Measurements from ENCODE around the gene USB1.

The USB1 gene

DNA sequence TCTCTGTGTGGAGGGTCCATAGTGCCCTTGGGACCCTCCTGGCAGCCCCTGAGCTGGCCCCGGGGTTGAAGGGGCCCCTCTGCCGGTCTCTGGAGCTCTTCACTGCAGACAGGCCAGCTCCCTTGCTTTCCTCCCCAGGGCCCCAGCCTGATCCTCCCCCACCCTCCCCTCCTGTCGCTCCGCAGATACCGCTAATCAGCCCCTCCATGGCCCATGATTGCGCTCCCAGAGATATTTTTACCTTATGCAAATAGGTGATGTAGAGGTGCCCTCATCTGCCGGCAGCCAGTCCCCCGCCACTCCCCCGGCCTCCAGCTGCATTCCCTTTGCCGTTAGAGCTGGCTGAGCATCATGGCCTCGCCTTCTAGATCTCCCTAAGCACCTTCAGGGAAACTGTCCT lies 33.6 kb downstream of the USB1 start:
- no peak for DNase-seq (ENCODE audit: low spot score)

DNA sequence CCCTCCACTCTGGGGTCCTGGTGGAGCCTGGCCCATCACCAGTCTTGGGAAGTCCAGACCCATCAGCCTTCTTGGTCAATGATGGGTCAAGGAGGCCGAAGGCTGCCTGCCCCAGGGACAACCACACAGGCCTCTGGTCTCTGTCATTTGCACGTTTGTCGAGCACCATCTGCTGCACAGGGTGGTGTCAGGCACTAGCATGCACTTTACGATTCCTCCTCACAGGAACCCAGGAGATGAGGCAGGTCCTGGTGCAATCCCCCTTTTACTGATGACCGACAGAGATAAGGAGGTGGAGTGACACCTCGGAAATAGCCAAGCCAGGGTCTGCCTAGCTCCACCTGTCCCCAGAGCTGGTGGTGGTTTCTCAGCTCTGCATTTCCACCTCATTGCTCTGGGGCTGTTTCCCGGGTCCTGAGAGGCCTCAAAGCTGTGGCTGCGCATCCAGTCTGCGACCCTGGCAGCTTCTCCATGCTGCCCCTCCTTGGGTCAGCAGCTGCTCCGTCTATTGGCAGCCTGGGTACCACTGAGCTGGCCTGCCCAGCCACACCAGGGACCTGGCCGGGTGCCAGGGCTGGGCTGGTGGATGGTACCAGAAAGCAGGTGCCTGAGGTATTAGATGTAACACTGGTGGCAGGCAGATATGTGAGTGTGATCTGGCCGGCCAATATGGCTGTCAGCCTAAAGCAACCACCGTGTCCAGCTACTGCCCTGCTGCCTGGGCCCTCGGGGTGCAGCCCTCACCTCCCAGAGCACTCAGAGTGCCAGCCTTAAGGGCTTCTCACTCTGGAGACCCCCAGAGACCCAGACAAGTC lies 34.4 kb downstream of the USB1 start:
- DNase-seq (ENCODE audit: low spot score), result no peak

DNA sequence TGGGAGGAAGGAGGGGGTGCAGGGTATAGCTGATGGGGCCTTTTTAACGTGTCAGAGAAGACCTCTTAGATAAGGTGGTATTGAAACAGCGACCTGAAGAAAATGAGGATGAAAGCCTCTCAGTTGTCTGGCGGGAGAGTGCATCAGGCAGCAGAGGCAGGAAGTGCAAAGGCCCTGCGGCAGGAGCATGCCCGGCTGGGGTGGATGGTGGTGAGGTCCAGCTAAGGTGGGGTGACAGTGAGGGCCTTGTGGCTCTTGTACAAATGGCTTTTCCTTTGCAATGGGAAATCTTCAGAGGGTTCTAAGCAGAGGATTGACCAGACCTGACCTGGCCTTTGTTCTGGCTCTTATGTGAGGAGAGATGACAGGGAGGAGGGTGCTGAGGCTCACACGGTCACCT lies 35.7 kb downstream of the USB1 start:
- DNase-seq (ENCODE audit: low spot score), result no peak

DNA sequence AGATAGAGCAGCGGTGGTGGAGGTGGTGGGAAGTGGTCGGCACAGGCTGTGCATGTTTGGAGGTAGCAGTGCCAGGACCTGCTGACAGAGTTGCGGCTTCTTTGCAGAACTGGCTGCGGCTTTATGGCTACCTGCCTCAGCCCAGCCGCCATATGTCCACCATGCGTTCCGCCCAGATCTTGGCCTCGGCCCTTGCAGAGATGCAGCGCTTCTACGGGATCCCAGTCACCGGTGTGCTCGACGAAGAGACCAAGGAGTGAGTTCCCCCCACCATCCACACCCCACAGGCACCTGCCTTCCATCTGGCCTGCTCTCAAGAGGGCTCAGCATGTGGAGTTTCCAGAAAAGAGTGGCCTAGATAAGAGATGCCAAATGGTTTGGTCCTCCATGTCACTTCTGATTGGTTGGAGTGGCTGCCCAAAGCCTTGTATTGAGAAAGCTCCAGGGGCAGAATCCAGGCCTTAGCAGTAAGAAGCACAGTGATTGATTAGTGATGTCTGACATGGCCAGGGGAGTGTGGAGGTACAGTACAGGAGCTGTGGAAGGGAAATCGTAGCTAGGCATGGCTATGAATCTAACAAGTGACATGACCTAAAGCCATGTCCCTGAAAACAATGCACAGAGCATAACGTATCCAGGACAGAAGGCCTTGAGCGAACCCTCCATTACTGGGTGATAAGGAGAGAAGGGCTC lies 36.3 kb downstream of the USB1 start:
- no peak for DNase-seq (ENCODE audit: low spot score)

DNA sequence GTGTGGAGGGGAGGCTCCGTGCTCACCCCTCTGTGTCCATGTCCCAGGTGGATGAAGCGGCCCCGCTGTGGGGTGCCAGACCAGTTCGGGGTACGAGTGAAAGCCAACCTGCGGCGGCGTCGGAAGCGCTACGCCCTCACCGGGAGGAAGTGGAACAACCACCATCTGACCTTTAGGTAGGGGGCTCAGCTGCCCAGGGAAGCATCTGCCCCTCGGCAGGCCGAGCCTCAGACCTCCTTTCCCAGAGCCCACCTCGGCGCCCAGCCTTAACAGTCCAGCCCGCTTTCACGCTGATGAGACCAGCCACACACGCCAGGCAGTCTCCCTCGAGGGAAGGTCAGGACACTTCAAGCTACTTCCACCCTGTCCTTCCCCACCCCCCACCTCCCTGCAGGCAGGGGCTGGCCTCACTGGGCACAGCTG lies 37.0 kb downstream of the USB1 start:
- DNase-seq (ENCODE audit: low spot score), result no peak

DNA sequence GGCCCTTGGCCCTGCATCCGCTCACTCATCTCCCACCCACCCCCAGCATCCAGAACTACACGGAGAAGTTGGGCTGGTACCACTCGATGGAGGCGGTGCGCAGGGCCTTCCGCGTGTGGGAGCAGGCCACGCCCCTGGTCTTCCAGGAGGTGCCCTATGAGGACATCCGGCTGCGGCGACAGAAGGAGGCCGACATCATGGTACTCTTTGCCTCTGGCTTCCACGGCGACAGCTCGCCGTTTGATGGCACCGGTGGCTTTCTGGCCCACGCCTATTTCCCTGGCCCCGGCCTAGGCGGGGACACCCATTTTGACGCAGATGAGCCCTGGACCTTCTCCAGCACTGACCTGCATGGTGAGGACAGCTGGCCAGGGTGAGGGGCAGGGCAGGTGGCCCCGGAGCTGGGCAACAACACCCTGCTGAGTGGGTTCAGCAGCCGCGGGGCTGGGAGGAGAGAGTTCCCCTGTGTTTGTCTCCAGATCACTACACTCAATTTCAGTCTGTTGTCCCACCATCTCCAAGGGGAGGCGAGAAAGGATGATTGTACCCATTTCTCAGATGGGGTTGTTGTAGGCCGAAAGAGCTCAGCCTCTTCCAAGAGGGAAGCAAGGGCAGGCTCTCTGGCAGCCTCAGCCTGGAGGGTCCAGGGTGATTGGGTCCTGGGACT lies 38.8 kb downstream of the USB1 start:
- DNase-seq (ENCODE audit: low spot score), result no peak

DNA sequence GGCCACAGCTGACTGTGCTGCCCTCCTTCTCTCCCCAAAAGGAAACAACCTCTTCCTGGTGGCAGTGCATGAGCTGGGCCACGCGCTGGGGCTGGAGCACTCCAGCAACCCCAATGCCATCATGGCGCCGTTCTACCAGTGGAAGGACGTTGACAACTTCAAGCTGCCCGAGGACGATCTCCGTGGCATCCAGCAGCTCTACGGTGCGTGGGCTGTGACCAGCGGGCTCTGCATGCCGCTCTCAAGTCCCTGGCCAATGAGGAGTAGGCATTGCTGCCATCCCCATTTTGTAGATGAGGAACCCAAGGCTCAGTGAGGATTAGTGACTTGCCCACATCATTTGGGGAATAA lies 39.3 kb downstream of the USB1 start:
- no peak for DNase-seq (ENCODE audit: low spot score)

DNA sequence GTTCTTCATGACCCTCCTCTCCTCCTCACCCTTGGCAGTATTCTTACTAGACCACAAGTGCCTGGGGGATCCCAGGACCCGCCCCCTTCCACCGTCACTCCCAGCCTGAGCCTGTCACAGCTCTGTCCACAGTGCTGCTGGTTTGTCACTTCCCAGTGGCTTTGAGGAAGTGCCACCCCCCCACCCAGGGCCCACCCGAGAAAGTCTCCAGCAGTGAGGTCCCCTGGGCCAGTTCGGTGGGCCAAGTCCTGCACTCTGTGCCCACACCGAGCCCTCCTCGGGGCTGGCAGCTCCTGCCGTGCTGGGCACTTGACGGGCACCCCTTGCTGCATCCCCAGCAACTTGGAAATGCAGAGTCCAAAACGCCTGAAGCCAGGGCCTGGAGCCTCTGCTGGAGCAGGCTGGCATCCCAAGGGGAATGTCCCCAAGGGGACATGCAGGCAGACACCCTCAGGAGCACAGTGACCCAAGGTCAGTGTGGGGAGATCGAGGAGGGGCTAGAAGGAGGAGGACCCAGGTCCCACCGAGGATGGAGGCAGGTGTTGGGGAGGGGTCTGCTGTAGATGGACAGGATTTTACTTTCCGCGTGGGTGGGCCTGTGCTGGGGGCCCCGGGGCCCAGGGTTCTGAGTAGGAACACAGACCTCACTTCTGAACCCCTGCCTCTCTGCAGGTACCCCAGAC lies 39.9 kb downstream of the USB1 start:
- no peak for DNase-seq (ENCODE audit: low spot score)

DNA sequence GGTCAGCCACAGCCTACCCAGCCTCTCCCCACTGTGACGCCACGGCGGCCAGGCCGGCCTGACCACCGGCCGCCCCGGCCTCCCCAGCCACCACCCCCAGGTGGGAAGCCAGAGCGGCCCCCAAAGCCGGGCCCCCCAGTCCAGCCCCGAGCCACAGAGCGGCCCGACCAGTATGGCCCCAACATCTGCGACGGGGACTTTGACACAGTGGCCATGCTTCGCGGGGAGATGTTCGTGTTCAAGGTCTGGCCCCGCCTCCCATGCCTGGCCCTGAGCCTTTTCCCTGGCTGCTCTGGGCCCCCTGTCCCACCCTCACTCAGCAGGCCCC lies 40.4 kb downstream of the USB1 start:
- no peak for DNase-seq (ENCODE audit: low spot score)

DNA sequence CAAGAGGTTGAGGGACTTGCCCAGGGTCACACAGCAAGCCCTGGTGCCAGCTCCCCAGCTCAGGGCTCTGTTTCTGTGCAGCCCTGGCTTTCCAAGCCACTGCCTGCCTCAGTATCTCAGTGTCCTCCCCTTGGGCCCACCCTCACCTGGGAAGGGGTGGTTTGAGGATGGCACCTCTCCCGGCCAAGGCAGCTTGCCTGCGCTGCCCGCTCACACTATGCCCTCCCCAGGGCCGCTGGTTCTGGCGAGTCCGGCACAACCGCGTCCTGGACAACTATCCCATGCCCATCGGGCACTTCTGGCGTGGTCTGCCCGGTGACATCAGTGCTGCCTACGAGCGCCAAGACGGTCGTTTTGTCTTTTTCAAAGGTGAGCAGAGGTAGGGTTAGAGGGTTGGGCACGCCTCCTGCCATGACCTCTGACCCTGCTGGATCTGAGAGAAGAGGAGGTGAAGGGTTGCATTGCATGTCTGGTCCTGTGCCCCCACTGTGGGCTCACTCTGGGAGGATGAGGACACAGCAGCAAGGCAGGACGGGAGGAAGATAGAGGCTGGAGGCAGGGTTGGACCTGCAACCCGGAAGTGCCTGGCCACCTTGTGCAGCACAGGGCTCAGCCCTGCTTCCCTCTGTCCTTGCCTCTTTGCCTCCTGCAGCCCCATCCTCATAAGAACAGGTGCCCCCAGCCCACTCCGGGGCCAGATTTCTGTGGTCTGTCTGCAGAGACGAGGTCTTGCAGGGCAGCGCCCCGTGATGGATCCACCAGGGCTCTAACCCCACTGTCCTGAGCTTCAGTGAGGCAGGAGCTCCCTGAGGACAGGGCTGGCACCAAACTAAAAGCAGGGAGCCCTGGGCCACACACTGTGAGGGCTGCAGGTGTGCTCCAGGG lies 41.0 kb downstream of the USB1 start:
- DNase-seq (ENCODE audit: low spot score), result no peak

DNA sequence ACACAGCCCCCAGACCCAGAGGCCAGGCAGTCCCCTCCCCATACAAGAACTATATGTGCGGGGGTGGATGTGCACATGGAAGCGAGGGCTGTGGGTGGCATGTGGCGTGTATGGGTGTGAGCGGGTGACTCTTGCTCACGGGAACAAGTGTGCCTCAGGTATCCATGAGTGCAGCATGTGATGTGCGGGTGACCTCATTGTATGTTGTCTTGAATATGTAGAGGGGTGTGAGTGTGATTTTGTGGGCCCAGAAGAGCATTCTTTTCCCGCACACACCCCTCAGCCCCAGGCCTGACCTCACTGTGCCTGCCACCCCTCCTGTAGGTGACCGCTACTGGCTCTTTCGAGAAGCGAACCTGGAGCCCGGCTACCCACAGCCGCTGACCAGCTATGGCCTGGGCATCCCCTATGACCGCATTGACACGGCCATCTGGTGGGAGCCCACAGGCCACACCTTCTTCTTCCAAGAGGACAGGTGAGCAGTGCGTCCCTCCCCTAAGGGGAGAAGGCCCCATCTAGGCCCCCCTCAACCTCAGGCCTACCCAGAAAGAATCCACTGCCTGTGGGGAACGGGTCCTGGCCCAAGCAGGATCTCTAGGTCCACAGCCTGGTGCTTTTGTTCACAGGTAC lies 41.8 kb downstream of the USB1 start:
- DNase-seq (ENCODE audit: low spot score), result no peak

DNA sequence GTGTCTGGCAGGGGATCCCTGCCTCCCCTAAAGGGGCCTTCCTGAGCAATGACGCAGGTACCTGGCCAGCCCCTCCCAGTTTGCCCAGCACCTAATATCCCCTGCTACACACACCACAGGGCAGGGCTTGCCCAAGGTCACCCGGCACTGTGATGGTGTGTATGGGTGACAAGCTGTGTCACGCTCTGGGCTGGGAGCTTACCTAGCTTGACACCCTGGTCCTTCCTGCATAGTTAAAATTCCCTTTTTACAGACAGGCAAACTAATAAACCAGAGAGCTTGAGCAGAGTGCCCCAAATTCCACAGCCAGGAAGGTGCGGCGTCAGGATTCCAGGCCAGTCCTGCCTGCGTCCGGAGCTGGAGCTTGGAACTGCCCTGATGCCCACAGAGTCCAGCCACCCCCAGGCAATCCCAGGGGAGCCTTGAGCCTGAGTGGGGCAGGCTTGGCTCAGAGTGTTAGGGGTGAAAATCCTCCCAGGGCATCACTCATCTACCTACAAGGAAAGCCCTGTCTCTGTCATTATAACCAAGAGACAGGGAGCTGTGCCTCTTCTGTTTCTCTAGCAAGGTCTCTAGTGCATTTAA lies 42.5 kb downstream of the USB1 start:
- no peak for DNase-seq (ENCODE audit: low spot score)

DNA sequence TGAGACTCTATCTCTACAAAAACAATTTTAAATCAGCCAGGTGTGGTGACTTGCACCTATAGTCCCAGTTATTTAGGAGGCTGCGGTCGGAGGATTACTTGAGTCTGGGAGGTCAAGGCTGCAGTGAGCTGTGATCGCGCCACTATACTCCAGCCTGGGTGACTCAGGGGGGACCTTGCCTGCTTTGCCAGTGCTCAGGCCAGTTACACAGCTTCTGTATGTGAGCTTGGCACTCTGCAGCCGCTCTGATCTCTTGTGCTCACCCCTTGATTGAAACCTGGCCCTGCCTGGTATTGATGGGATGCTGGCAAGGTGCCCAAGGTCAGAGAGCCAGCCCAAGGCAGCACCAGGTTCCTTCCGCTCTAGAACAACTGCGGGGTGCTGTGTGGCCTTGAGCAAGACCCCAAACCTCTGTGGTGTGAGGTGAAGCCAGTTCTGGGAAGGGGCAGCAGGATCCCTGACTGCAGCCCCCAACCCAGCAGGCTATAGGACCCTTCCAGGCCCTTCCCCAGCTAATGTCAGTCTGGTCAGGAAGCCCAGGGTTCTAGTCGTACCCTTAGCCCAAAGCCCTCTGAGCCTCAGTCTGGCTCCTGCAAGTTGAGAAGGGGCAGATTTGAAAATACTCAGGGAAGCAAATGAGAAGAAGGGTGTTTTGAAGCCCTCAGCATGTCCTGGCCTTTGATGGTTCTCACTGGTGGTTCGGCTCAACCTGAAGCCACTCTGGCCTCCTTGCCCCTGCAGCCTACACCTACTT lies 43.2 kb downstream of the USB1 start:
- DNase-seq (ENCODE audit: low spot score), result no peak

DNA sequence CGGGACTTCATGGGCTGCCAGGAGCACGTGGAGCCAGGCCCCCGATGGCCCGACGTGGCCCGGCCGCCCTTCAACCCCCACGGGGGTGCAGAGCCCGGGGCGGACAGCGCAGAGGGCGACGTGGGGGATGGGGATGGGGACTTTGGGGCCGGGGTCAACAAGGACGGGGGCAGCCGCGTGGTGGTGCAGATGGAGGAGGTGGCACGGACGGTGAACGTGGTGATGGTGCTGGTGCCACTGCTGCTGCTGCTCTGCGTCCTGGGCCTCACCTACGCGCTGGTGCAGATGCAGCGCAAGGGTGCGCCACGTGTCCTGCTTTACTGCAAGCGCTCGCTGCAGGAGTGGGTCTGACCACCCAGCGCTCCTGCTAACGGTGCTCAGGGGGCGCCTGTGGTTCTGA lies 43.9 kb downstream of the USB1 start:
- DNase-seq (ENCODE audit: low spot score), result no peak

DNA sequence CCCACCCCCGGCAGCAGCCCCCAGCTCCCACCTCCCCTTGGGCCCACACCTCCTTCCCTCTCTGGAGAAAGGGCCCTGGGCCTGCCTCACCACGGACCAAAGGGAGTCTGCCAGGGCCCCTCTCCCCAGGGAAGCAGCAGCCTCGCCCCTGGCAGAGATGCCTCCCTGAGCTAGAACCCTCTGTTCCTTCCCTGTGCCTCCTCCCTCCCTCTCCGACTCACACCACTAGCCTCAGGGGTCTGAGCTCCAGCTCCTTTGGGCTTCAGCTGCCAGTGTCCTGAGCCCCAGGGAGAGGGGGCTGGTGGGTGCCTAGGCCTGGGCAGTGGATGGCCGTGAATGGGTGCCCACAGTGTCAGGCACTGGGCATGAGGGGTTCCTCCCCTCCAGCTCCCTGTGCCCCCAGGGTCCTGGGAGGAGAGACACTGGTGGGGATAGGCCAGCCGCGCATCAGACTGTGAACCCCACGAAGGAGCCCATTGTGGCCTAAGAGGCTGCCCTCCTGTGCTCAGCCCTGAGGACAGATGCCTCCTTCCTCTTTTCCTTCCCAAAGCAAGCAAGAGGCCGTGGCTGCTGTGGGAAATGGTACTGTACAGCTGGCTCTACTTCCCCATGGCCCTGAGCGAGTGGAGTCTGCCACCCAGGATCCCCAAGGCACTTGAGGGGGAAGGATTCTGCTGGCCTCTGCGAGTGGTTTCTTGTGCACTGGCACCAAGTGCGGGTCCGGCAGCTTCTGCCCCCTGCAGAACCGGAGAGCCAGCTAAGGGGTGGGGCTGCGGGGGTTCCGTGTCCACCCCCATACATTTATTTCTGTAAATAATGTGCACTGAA lies 45.1 kb downstream of the USB1 start:
- DNase-seq (ENCODE audit: low spot score), result no peak

DNA sequence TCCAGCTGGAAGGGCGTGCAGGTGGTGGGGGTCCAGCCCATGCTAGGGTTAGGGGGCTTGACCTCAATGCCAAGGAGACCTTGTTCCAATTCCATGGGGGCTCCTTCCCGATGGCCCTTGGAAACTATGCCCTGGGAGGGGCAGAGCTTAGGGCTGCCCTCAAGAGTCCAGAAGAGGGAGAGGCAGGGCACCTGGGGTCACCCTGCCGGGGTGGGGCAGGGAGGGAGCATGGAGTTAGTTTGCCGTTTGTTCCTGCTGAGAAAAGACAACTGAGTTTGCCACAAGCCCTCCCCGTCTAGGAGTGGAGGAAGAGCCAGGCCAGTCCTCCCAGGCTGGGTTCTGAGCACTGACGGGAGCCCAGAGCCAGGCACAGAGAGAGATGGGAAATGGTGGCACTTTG lies 45.7 kb downstream of the USB1 start:
- no peak for DNase-seq (ENCODE audit: low spot score)

DNA sequence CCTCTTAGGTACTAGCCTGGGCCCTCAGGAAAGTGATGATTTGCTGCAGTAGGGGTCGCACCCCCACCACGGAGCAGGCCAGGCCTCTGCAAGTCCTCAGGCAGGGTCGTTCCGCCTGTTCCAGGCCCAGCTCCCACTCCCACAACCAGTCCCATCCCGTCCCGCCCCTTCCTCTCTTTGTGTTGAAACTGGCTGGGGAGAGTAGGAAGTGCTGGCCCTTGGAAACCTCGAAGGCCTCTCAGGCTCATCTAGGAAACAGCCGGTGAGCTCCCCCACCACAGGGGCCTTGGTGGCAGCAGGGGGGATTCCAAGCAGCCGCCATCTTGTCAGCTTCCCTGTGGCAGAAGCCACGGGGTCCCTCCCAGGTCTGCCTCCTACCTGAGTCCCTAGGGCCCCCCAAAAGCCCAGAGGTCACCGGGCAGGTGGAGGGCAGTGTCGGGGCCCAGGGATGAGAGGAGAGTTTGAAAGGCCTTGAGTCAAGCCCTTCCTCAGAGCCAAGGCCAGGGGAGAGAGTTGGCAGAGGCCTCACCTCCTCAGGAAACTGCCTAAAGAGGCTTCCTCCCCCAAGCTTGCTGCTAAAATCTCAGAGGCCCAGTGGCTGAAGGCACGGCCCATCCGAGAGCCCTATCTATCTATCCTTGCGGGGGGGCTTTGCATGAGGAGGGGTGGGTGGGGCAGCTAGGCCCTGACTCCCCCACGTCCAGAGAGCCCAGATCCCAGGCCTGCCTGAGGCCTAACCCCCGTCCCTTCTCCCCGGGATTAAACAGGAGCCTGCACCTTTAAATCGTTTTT lies 46.5 kb downstream of the USB1 start:
- DNase-seq (ENCODE audit: low spot score), result no peak

DNA sequence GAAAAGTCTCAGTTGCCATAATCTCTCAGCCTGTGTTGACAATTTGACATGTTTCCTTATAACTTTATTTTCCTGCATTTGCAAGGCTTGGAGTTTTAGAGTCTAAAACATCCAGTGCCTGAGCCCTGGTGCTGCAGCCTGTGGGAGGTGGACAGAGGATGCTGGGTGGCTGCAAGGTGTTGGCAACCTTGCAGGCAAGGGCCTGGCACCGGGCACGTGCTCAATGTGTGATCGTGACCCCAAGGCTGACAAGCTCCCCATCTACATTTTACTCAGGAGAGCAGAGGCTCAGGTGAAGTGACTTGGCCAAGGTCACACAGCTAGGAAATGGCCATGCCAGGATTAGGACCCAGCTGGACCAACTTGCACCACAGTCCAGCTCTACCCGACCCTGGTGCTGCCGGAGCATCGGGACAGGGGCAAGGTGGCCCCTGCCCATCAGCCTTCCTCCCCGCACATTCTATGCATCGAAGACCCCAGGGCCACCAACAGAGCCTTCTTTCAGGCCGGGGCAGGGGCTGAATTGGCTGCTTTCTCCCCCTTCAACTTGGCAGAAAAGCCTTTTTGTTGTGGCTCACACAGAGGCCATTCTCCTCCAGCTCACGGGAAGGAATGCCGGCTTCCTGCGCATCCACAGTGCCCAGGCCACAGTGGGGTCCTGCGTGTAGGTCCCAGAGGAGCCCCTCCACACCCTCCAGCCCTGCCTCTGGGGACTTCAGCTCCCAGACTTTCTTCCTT lies 47.5 kb downstream of the USB1 start:
- no peak for DNase-seq (ENCODE audit: low spot score)
